Progenitor cell of endocrine pancreas (in vitro differentiated cells): ENCODE measurements around the gene CAMKK2. TPM values are rescaled to one million over a fixed set of nuclear protein-coding genes. Genes with fewer than 3 reads are reported as not detected.
"Not testable (repeated sequence)": the region's sequence is repeated elsewhere in the genome, so short reads cannot be mapped to it uniquely, and the experiment has no call there.

Experiments
- DNase-seq: peaks from one replicate; pipeline ENCODE4 v3.0.0; 2021; ENCODE audit warnings: low spot score; ENCODE audit not compliant: unreplicated experiment
- H3K27ac Mint-ChIP-seq: 2 replicates; pipeline ENCODE4 v1.8.0; 2021; ENCODE audit warnings: mild to moderate bottlenecking, moderate library complexity, mixed read lengths
- H3K27me3 Mint-ChIP-seq: 2 replicates; pipeline ENCODE4 v1.8.0; 2021; ENCODE audit warnings: mixed read lengths
- H3K36me3 Mint-ChIP-seq: 2 replicates; pipeline ENCODE4 v1.8.0; 2022; ENCODE audit warnings: mixed read lengths; ENCODE audit not compliant: insufficient read depth
- H3K4me1 Mint-ChIP-seq: 2 replicates; pipeline ENCODE4 v1.8.0; 2021; ENCODE audit warnings: low read depth, mixed read lengths
- H3K4me3 Mint-ChIP-seq: 2 replicates; pipeline ENCODE4 v1.8.0; 2021; ENCODE audit warnings: low read depth, mild to moderate bottlenecking, moderate library complexity, mixed read lengths
- H3K9me3 Mint-ChIP-seq: 2 replicates; pipeline ENCODE4 v1.8.0; 2021; ENCODE audit warnings: low read depth, mixed read lengths
- CTCF ChIP-seq: fragments of 200-600 bp; sonication (generic); IDR thresholded peaks from one replicate; pipeline ENCODE4 v1.5.0; 2021; ENCODE audit warnings: antibody characterized with exemption, mild to moderate bottlenecking; ENCODE audit not compliant: unreplicated experiment
- total RNA-seq: library from RNA; stranded (reverse); gene quantifications from 2 replicates; pipeline ENCODE4 v1.2.1, GENCODE V29; 2021

CAMKK2 gene
- total RNA-seq, 1 donor from 2014 or later = 44.2 TPM

GRCh38 chr12:121209624-121210572 lies 86.6 kb downstream of the CAMKK2 start, which contains the start of gene P2RX4:
TSS of gene P2RX4 (plus strand) at chr12:121210129. CDS start at chr12:121210165, 36 bp downstream.
- Mint-ChIP-seq H3K4me3 (peak within 1 kb of the TSS; percentile 71), H3K4me1 (peaks cover 7% of the 10 kb centered on the region), H3K9me3 (no peaks in the 10 kb centered on the region), H3K36me3 (peaks cover 5% of the 10 kb centered on the region), H3K27ac (peak within 1 kb of the TSS; percentile 90), H3K27me3 (peaks cover 4% of the 10 kb centered on the region)
- TF ChIP-seq CTCF = peak; percentile 45
- peak; percentile 79 for DNase-seq

GRCh38 chr12:121209221-121209620 lies 87.3 kb downstream of the CAMKK2 start:
- H3K27ac Mint-ChIP-seq = no peak overlapping the region

GRCh38 chr12:121208571-121208970 lies 87.9 kb downstream of the CAMKK2 start:
- not testable (repeated sequence) for H3K9me3 Mint-ChIP-seq, H3K36me3 Mint-ChIP-seq, DNase-seq, H3K27me3 Mint-ChIP-seq, H3K4me1 Mint-ChIP-seq, H3K27ac Mint-ChIP-seq
- peak overlapping the region; percentile 54 for H3K4me3 Mint-ChIP-seq

More at GRCh38 chr12:121209221-121209620, 87.3 kb downstream of the CAMKK2 start:
- Mint-ChIP-seq H3K27me3 (peaks cover 6% of the 10 kb centered on the region), H3K4me3 (peak overlapping the region; percentile 54), H3K4me1 (peaks cover under 1% of the 10 kb centered on the region), H3K9me3 (no peaks in the 10 kb centered on the region), H3K36me3 (peaks cover 1% of the 10 kb centered on the region)
- no peak for TF ChIP-seq CTCF
- DNase-seq = no peak

- H3K27me3 Mint-ChIP-seq = peaks cover 6% of the 10 kb centered on the region
- no peak overlapping the region for H3K27ac Mint-ChIP-seq
- TF ChIP-seq CTCF = no peak
- no peak for DNase-seq
- H3K4me1 Mint-ChIP-seq = peaks cover 8% of the 10 kb centered on the region
- H3K4me3 Mint-ChIP-seq = no peak overlapping the region
- no peaks in the 10 kb centered on the region for H3K9me3 Mint-ChIP-seq
- H3K36me3 Mint-ChIP-seq = no peaks in the 10 kb centered on the region
Measured at GRCh38 chr12:121205491-121205890, 91.0 kb downstream of the CAMKK2 start.

- no peaks in the 10 kb centered on the region for H3K36me3 Mint-ChIP-seq
- H3K9me3 Mint-ChIP-seq = no peaks in the 10 kb centered on the region
- TF ChIP-seq CTCF = no peak
- peaks cover 8% of the 10 kb centered on the region for H3K4me1 Mint-ChIP-seq
- no peak overlapping the region for H3K4me3 Mint-ChIP-seq
- DNase-seq = no peak
- peaks cover 6% of the 10 kb centered on the region for H3K27me3 Mint-ChIP-seq
- no peak overlapping the region for H3K27ac Mint-ChIP-seq
Measured at GRCh38 chr12:121203482-121203881, 93.0 kb downstream of the CAMKK2 start.
